HL-60 (cell line): ENCODE results near the gene NLRC5.

Source experiments
- DNase-seq, 2 experiments: peaks; one replicate each; pipeline ENCODE4 v3.0.0-alpha.2; 2010 to 2020; ENCODE audit warnings: low read depth in 1 of 2, low spot score in 1 of 2
- H3K27ac ChIP-seq: fragments of 250-450 bp; sonication (Bioruptor Pico); replicated peaks from 2 replicates; pipeline ENCODE4 v1.5.1; 2020; ENCODE audit warnings: mild to moderate bottlenecking, moderate library complexity
- H3K27me3 ChIP-seq: fragments of 250-450 bp; sonication (Bioruptor Pico); 2 replicates; pipeline ENCODE4 v1.5.1; 2021; ENCODE audit warnings: mild to moderate bottlenecking, moderate library complexity; ENCODE audit not compliant: insufficient read depth, poor library complexity, severe bottlenecking
- H3K4me3 ChIP-seq: replicated peaks from 2 replicates; pipeline ENCODE4 v1.5.1; 2011; ENCODE audit warnings: mild to moderate bottlenecking, control low read depth, low read length; ENCODE audit not compliant: insufficient read depth
- CTCF ChIP-seq: IDR thresholded peaks from one replicate; pipeline ENCODE4 v1.5.1; 2011; ENCODE audit warnings: low read length, control low read depth, inconsistent platforms; ENCODE audit not compliant: insufficient read depth
- GABPA ChIP-seq: IDR thresholded peaks from 2 replicates; pipeline ENCODE4 v1.6.1; 2012; ENCODE audit warnings: low read depth
- POLR2AphosphoS5 ChIP-seq: IDR thresholded peaks from 2 replicates; pipeline ENCODE4 v1.6.1; 2012; ENCODE audit warnings: low read depth
- SPI1 ChIP-seq: IDR thresholded peaks from 2 replicates; pipeline ENCODE4 v1.6.1; 2012; ENCODE audit warnings: low read depth, mild to moderate bottlenecking, borderline replicate concordance
- TF ChIP-seq, protein P1 (sequence below): IDR thresholded peaks from 2 replicates; pipeline ENCODE4 v1.6.1; 2012; ENCODE audit warnings: low read depth; ENCODE audit not compliant: insufficient replicate concordance

NLRC5 gene

DNA sequence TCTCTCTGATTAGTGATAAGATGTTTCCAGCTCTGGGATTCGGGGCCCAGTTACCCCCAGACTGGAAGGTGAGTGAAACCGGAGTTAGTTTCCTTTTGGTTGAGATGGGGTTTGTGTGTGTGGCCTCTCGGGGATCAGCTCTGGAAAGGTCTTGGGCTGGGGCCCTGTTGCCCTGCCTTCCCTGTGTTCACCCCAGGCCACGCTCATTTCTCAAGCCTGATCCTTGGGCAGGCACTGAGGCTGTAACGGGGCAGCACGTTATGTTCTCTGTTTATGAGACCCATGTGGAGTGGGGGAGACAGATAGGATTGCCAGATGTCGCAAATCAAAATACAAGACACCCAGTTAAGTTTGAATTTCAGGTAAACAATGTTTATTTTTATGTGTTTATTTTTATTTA is 138.5 kb downstream of the NLRC5 start:
- Histone ChIP-seq H3K4me3 (no peak overlapping the region), H3K27me3 (no peaks in the 10 kb centered on the region), H3K27ac (no peak overlapping the region)
- DNase-seq = no peak
- TF ChIP-seq GABPA (no peak), POLR2AphosphoS5 (no peak)
- TF ChIP-seq, protein P1, sequence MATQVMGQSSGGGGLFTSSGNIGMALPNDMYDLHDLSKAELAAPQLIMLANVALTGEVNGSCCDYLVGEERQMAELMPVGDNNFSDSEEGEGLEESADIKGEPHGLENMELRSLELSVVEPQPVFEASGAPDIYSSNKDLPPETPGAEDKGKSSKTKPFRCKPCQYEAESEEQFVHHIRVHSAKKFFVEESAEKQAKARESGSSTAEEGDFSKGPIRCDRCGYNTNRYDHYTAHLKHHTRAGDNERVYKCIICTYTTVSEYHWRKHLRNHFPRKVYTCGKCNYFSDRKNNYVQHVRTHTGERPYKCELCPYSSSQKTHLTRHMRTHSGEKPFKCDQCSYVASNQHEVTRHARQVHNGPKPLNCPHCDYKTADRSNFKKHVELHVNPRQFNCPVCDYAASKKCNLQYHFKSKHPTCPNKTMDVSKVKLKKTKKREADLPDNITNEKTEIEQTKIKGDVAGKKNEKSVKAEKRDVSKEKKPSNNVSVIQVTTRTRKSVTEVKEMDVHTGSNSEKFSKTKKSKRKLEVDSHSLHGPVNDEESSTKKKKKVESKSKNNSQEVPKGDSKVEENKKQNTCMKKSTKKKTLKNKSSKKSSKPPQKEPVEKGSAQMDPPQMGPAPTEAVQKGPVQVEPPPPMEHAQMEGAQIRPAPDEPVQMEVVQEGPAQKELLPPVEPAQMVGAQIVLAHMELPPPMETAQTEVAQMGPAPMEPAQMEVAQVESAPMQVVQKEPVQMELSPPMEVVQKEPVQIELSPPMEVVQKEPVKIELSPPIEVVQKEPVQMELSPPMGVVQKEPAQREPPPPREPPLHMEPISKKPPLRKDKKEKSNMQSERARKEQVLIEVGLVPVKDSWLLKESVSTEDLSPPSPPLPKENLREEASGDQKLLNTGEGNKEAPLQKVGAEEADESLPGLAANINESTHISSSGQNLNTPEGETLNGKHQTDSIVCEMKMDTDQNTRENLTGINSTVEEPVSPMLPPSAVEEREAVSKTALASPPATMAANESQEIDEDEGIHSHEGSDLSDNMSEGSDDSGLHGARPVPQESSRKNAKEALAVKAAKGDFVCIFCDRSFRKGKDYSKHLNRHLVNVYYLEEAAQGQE = no peak

GRCh38 chr16:57128771-57129389 is 139.5 kb downstream of the NLRC5 start:
- H3K4me3 ChIP-seq = no peak overlapping the region
- no peak overlapping the region; the same call in 1 of the 2 replicates for H3K27ac ChIP-seq
- DNase-seq = no peak
- H3K27me3 ChIP-seq = no peaks in the 10 kb centered on the region
- no peak for TF ChIP-seq GABPA
- TF ChIP-seq CTCF = no peak
- TF ChIP-seq POLR2AphosphoS5 = no peak
- TF ChIP-seq SPI1 = no peak
- TF ChIP-seq, protein P1 = no peak

DNA sequence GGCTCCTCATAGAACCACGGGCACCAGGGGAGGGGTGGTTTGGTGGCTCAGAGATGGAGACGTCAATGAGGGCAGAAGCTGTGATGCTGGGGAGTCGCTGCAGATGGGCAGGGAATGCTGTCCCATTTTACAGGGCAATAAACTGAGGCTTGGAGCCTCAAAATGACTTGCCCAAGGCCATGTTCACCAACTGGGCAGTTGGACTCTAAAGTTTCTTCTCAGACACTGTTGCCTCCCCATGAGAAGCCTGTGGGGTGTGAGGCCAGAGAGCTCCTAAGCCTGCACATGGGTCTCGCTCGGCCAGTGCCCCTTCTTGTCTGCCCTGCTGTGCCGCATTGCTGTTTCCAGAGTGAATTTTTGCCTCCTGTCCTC is 141.6 kb downstream of the NLRC5 start:
- no peak for TF ChIP-seq CTCF
- TF ChIP-seq, protein P1 = no peak
- no peak overlapping the region for H3K27ac ChIP-seq
- no peak for DNase-seq
- no peaks in the 10 kb centered on the region for H3K27me3 ChIP-seq
- H3K4me3 ChIP-seq = no peak overlapping the region
